ENCODE results near the gene FMNL1. TPM values are rescaled to one million over a fixed set of nuclear protein-coding genes. Genes with fewer than 3 reads are reported as not detected.

The FMNL1 gene
- total RNA-seq, 1 donor from 2014 or later: 2.4 TPM

DNA sequence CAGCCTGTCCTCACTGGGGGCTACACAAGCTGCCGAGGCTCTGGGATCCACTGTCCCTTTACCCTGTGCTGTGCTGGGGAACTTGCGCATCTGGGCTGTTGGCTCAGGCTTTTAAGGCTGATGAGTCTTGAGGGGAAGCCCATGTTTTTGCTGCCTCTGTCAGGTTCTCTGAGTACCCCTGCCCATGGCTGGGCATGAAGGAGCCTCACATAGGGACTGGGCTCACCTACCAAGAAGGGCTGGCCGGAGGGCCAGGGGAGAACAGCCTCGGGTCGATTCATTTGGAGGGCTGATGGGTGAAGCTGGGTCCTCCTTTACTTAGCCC is 14.6 kb downstream of the FMNL1 start:
- no peak overlapping the region for H3K4me3 ChIP-seq
- peaks cover 12% of the 10 kb centered on the region for H3K4me1 ChIP-seq
- no peak overlapping the region for H2AFZ ChIP-seq (replicated peaks)
- H3K9ac ChIP-seq: no peak overlapping the region
- Mint-ChIP-seq H3K36me3 (no peaks in the 10 kb centered on the region), H3K27ac (no peak overlapping the region), H3K27me3 (ENCODE audit: insufficient read depth, low read depth) (peaks cover 30% of the 10 kb centered on the region), H3K4me1 (peaks cover 9% of the 10 kb centered on the region), H3K9me3 (no peaks in the 10 kb centered on the region), H3K4me3 (no peak overlapping the region)
- no peak overlapping the region for H3K4me2 ChIP-seq
- DNase-seq (ENCODE audit: low spot score): no peak
- TF ChIP-seq, protein P1, sequence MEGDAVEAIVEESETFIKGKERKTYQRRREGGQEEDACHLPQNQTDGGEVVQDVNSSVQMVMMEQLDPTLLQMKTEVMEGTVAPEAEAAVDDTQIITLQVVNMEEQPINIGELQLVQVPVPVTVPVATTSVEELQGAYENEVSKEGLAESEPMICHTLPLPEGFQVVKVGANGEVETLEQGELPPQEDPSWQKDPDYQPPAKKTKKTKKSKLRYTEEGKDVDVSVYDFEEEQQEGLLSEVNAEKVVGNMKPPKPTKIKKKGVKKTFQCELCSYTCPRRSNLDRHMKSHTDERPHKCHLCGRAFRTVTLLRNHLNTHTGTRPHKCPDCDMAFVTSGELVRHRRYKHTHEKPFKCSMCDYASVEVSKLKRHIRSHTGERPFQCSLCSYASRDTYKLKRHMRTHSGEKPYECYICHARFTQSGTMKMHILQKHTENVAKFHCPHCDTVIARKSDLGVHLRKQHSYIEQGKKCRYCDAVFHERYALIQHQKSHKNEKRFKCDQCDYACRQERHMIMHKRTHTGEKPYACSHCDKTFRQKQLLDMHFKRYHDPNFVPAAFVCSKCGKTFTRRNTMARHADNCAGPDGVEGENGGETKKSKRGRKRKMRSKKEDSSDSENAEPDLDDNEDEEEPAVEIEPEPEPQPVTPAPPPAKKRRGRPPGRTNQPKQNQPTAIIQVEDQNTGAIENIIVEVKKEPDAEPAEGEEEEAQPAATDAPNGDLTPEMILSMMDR (IDR thresholded peaks at IDR 0.05): no peak
- TF ChIP-seq EZH2 (IDR thresholded peaks at IDR 0.05): no peak
- TF ChIP-seq EZH2phosphoT487 (IDR thresholded peaks at IDR 0.05): no peak
- H3K27me3 ChIP-seq: peaks cover 24% of the 10 kb centered on the region
- no peaks in the 10 kb centered on the region for H3K79me2 ChIP-seq (ENCODE audit: low read depth)
- H3K27ac ChIP-seq: no peak overlapping the region
- no peaks in the 10 kb centered on the region for H4K20me1 ChIP-seq (ENCODE audit: low read depth)
- peaks cover 15% of the 10 kb centered on the region for H3F3A ChIP-seq (ENCODE audit: low read depth)
- H3K36me3 ChIP-seq: no peaks in the 10 kb centered on the region
- no peaks in the 10 kb centered on the region for H3K9me3 ChIP-seq (ENCODE audit: low read depth)

DNA sequence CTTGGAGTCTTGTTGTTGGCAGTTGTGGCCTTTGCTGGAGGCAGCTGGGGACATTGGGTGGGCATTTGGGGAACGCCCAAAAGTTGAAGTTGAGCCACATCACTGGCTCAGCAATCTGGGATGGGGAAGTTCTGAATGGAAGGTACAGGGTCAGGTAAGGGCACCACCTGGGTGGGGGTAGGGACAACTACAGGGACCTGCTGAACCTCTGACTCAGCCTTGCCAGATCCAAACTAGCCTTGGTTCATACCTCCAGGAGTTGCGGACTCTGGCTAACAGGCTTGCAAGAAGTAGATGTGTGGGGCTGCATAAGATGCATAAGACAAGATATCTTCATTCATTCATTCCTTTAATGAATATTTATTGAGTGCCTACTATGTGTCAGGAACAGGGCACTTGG is 16.0 kb downstream of the FMNL1 start:
- H3K4me1 Mint-ChIP-seq: peaks cover 12% of the 10 kb centered on the region
- H3K27me3 Mint-ChIP-seq (ENCODE audit: insufficient read depth, low read depth): peaks cover 33% of the 10 kb centered on the region
- Histone ChIP-seq H3K79me2 (ENCODE audit: low read depth) (no peaks in the 10 kb centered on the region), H3K36me3 (no peaks in the 10 kb centered on the region), H3F3A (ENCODE audit: low read depth) (peaks cover 27% of the 10 kb centered on the region), H3K27ac (no peak overlapping the region), H2AFZ (replicated peaks) (no peak overlapping the region), H3K4me3 (no peak overlapping the region), H3K27me3 (peaks cover 27% of the 10 kb centered on the region), H3K4me2 (no peak overlapping the region), H3K4me1 (peaks cover 9% of the 10 kb centered on the region), H4K20me1 (ENCODE audit: low read depth) (no peaks in the 10 kb centered on the region), H3K9ac (no peak overlapping the region), H3K9me3 (ENCODE audit: low read depth) (no peaks in the 10 kb centered on the region)
- TF ChIP-seq EZH2 (IDR thresholded peaks at IDR 0.05): no peak
- TF ChIP-seq EZH2phosphoT487 (IDR thresholded peaks at IDR 0.05): no peak
- TF ChIP-seq, protein P1 (IDR thresholded peaks at IDR 0.05): no peak
- DNase-seq (ENCODE audit: low spot score): no peak
- no peak overlapping the region for H3K27ac Mint-ChIP-seq
- no peaks in the 10 kb centered on the region for H3K36me3 Mint-ChIP-seq
- H3K4me3 Mint-ChIP-seq: no peak overlapping the region
- H3K9me3 Mint-ChIP-seq: no peaks in the 10 kb centered on the region

DNA sequence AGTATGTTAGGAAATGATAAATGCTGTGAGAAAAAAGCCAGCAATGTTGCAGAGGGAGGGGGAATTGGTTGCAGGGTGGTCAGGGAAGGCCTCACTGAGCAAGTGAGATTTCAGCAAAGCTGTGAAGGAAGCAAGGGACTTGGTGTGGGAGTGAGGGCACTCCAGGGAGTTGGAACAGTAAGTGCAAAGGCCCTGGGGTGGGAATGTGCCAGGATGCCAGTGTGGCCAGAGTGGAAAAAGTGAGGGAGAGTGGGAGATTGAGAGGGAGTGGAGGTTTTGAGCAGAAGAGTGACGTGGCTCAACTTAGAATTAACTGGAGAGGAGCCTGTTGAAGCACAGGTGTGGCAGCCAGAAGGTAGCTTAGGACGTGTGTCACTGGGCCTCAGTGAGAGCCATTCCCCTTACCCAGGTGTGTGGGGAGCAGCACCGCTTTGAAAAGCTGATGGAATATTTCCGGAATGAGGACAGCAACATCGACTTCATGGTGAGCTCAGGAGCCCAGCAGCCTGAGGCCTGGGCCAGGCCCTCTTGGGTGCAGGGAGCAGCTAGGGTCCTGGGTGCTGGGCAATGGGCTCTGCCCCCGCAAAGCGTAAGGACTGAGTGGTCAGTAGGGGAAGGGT is 16.6 kb downstream of the FMNL1 start:
- Histone ChIP-seq H3K4me3 (no peak overlapping the region), H3K27me3 (peaks cover 27% of the 10 kb centered on the region), H3K27ac (no peak overlapping the region), H3K9me3 (ENCODE audit: low read depth) (no peaks in the 10 kb centered on the region), H3F3A (ENCODE audit: low read depth) (peaks cover 33% of the 10 kb centered on the region), H2AFZ (replicated peaks) (no peak overlapping the region), H3K9ac (no peak overlapping the region), H3K4me1 (peaks cover 9% of the 10 kb centered on the region), H4K20me1 (ENCODE audit: low read depth) (no peaks in the 10 kb centered on the region), H3K79me2 (ENCODE audit: low read depth) (no peaks in the 10 kb centered on the region), H3K36me3 (no peaks in the 10 kb centered on the region), H3K4me2 (no peak overlapping the region)
- Mint-ChIP-seq H3K27me3 (ENCODE audit: insufficient read depth, low read depth) (peaks cover 35% of the 10 kb centered on the region), H3K4me1 (peaks cover 12% of the 10 kb centered on the region), H3K27ac (peak overlapping the region; percentile 7), H3K9me3 (no peaks in the 10 kb centered on the region), H3K36me3 (no peaks in the 10 kb centered on the region), H3K4me3 (peak overlapping the region; percentile 59)
- no peak for DNase-seq (ENCODE audit: low spot score)
- TF ChIP-seq, protein P1 (IDR thresholded peaks at IDR 0.05): no peak
- no peak for TF ChIP-seq EZH2 (IDR thresholded peaks at IDR 0.05)
- TF ChIP-seq EZH2phosphoT487 (IDR thresholded peaks at IDR 0.05): no peak

Data from neural progenitor cell (in vitro differentiated cells).